ENCODE data around the gene IL9R.
"Not testable (repeated sequence)": the region's sequence is repeated elsewhere in the genome, so short reads cannot be mapped to it uniquely, and the experiment has no call there.

GRCh38 chrX:156013286-156013953, 15.9 kb downstream of the IL9R start:
- not testable (repeated sequence) for TF ChIP-seq CTCF (IDR thresholded peaks at IDR 0.05 in 4 of 5, conservative IDR thresholded peaks at IDR 0.05 in 1 of 5); POLR2A (IDR thresholded peaks at IDR 0.05)

Data from gastrocnemius medialis (tissue), 4 donors.